Kidney epithelial cell (primary cell): Measurements from ENCODE around the gene LGALS1. TPM values are rescaled to one million over a fixed set of nuclear protein-coding genes. Genes with fewer than 3 reads are reported as not detected.

ENCODE experiments used
- DNase-seq: peaks from one replicate; pipeline ENCODE4 v3.0.0-alpha.2; 2010; ENCODE audit warnings: low read depth
- H3K27me3 ChIP-seq: 2 replicates; pipeline ENCODE4 v1.6.0; 2011; ENCODE audit warnings: low read length; ENCODE audit not compliant: control insufficient read depth, insufficient read depth
- H3K36me3 ChIP-seq: 2 replicates; pipeline ENCODE4 v1.5.1; 2011; ENCODE audit warnings: low read length; ENCODE audit not compliant: control insufficient read depth, insufficient read depth
- H3K4me3 ChIP-seq: 2 replicates; pipeline ENCODE4 v1.5.1; 2011; ENCODE audit warnings: low read depth, mild to moderate bottlenecking, control low read depth, low read length
- total RNA-seq: library from RNA; depleted of rRNA; stranded (reverse); fragments of >200 nt; gene quantifications from 2 replicates; pipeline ENCODE4 v1.2.3, GENCODE V29; 2015
- TF ChIP-seq, protein P1 (sequence below): IDR thresholded peaks from 2 replicates; pipeline ENCODE4 v1.5.1; 2011; ENCODE audit warnings: mild to moderate bottlenecking, moderate library complexity, low read length, control low read depth, inconsistent platforms; ENCODE audit not compliant: insufficient read depth, poor library complexity, severe bottlenecking

LGALS1 gene
- total RNA-seq, 1 donor from 2014 or later, result 806 TPM

DNA sequence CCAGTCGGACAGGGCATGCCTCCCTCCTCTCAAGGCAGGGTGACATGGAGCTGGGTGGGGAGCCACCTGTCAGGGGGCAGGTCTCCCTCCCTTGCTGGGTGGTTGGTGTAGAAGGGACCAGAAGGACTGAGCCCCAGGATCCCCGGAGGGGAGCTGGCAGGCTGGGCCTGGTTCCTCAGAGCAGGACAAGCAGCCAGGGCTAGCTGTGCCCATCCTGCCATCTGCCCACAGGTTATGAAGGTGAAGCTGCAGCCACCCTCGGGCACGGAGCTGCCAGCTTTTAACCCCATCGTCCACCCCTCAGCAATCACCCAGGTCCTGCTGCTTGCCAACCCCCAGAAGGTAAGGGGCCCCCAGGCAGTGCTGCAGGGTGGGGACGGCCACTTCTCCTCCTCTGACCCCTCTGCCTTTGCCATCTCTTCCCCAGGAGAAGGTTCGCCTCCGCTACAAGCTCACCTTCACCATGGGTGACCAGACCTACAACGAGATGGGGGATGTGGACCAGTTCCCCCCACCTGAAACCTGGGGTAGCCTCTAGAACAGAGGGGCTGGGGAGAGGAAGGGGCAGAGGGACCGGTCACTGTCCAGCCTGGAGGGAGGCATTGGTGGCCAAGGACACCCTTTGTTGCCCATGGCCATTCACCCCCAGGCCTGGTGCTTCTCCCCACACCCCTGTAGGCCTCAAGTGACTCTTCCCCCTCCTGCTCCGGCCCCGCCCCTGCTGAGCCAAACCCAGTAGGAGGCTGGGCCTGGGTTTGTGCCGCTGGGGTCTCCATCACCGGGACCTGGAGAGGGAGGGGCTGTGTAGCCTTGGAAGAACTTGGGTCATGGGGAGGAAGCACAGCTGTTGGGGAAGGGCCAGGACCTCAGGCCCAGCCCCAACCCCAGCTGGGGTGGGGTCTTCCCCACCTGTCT lies 43.0 kb upstream of the LGALS1 start:
- Histone ChIP-seq H3K36me3 (peaks cover 5% of the 10 kb centered on the region), H3K4me3 (no peak overlapping the region), H3K27me3 (no peaks in the 10 kb centered on the region)
- DNase-seq, result no peak
- TF ChIP-seq, protein P1, sequence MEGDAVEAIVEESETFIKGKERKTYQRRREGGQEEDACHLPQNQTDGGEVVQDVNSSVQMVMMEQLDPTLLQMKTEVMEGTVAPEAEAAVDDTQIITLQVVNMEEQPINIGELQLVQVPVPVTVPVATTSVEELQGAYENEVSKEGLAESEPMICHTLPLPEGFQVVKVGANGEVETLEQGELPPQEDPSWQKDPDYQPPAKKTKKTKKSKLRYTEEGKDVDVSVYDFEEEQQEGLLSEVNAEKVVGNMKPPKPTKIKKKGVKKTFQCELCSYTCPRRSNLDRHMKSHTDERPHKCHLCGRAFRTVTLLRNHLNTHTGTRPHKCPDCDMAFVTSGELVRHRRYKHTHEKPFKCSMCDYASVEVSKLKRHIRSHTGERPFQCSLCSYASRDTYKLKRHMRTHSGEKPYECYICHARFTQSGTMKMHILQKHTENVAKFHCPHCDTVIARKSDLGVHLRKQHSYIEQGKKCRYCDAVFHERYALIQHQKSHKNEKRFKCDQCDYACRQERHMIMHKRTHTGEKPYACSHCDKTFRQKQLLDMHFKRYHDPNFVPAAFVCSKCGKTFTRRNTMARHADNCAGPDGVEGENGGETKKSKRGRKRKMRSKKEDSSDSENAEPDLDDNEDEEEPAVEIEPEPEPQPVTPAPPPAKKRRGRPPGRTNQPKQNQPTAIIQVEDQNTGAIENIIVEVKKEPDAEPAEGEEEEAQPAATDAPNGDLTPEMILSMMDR, result no peak

DNA sequence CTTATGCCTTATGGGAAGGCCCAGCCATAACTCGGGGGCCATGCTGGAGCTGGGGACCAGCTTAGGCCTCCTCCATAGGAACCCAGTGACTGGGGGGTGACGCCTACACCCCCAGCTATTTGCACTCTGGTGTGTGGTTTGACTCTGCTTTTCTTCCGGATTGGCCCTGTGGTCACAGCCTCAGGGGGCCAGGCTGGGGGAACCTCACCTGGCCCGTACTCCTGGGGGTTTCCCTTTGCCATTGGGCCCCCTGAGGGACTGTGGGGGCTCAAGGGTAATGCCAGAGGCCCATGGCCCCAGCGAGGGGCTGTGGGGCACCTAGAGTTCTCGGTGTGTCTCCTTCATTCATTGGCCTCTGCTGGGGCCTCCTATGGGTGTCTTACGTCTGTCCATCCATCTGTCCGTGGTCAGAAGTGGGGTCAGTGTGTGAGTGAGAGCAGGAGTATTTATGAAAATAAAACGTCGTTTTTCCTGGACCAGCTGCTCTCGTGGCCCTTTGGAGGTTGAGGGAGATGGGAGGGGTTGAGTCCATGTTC lies 42.3 kb upstream of the LGALS1 start:
- peaks cover 3% of the 10 kb centered on the region for H3K36me3 ChIP-seq
- no peak overlapping the region for H3K4me3 ChIP-seq
- H3K27me3 ChIP-seq, result no peaks in the 10 kb centered on the region
- DNase-seq, result no peak
- TF ChIP-seq, protein P1, result no peak

DNA sequence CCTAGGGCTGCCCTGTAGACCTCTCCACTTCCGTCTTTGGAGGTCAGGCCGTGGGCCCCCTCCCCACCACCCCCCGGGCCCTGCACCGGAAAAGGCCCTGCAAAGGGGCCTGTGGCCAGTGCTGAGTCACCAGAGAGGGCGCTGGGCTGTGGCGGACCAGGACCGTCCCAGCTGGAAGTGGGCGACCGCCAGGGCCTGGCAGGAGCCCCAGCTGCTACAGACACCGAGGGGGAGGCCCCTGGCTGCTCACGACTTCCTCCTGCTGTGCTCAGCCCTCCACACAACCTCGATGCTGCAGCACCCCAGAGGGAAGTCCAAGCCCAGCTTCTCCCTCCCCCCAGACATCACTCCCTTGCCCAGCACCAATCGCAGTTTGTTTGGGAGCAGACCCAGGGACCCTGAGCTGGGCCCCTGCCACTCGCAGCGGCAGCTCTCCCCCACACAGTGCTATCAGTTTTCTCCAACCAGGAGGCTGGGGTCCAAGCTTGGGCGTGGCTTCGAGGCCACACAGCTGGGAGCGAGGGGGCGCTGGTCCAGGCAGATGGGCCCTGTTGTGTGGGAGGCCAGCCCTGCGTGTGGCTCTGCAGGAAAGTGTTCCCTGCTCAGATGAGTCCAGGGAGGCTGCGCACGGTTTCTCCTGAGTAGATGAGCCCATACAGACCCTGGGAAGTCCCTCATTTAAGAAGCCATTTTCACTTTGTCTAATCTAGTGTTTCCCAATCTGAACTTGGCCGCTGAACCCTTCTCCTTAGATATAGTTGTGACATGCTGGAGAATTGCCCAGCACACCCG lies 41.6 kb upstream of the LGALS1 start:
- TF ChIP-seq, protein P1, result no peak
- no peak overlapping the region for H3K4me3 ChIP-seq
- no peaks in the 10 kb centered on the region for H3K27me3 ChIP-seq
- peaks cover 3% of the 10 kb centered on the region for H3K36me3 ChIP-seq
- peak; percentile 47 for DNase-seq

DNA sequence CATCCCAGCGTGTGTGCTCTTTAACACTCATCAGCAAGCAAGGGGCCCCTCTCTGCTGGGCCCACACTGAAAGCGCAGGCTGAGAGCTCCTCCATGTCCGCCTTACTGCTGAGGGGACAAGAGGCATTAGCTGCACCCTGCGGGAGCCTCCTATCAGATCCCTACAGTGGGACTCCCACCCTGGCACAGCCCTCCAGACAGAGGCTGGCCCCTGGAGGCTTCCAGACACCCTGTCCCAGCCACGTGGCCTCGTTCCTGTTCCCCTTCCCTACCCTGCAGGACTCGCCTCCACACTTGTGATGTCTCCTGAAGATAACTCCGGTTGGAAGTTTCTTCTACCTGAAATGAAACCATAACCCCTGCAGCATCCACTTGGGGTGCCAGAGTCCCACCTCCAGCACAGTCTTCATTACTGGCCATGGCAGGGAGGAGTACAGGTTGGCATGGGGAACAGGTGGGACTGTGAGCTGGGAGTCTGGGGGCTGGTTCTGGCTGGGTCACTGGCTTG lies 41.0 kb upstream of the LGALS1 start:
- no peak for DNase-seq
- Histone ChIP-seq H3K27me3 (no peaks in the 10 kb centered on the region), H3K4me3 (no peak overlapping the region), H3K36me3 (peaks cover 3% of the 10 kb centered on the region)
- TF ChIP-seq, protein P1, result peak; percentile 34

DNA sequence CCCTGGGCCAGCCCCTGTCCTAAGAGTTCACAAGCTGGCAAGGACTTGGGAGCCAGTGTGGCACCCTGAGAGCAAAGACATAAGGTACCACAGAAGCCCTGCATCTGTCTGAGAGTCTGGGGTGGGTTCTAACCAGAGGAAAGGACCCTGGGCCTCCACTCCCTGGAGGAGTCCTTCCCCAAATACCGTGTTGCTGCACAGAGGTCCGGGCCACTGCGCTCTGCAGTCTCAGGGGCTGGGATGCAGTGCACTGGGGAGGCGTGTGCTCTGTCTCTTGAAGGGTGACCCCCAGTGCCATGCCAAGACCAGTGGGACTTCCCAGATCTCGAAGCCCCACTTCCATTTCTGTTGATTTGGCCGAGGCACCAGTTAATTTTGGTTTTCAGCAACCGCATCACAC lies 40.3 kb upstream of the LGALS1 start:
- no peak for DNase-seq
- peaks cover 2% of the 10 kb centered on the region for H3K36me3 ChIP-seq
- H3K27me3 ChIP-seq, result no peaks in the 10 kb centered on the region
- TF ChIP-seq, protein P1, result no peak
- H3K4me3 ChIP-seq, result no peak overlapping the region
